KMS-11 (cell line): ENCODE data around the gene SERPINA9.
"Not testable (repeated sequence)": the region's sequence is repeated elsewhere in the genome, so short reads cannot be mapped to it uniquely, and the experiment has no call there.

Experiments used
- H2AFZ ChIP-seq: fragments of 200-600 bp; sonication (generic); 2 replicates; pipeline ENCODE4 v1.6.1; 2016; ENCODE audit warnings: antibody characterized with exemption, mixed run types, low read depth
- H3K27ac ChIP-seq: fragments of 200-600 bp; sonication (generic); 2 replicates; pipeline ENCODE4 v1.6.1; 2016; ENCODE audit warnings: mild to moderate bottlenecking, mixed run types
- H3K27me3 ChIP-seq: fragments of 200-600 bp; sonication (generic); 2 replicates; pipeline ENCODE4 v1.6.1; 2017; ENCODE audit warnings: mild to moderate bottlenecking, low read depth, mixed run types, moderate library complexity; ENCODE audit not compliant: insufficient read depth
- H3K36me3 ChIP-seq: fragments of 200-600 bp; sonication (generic); 2 replicates; pipeline ENCODE4 v1.6.1; 2017; ENCODE audit warnings: mild to moderate bottlenecking, mixed run types; ENCODE audit not compliant: insufficient read depth
- H3K4me1 ChIP-seq: fragments of 200-600 bp; sonication (generic); 2 replicates; pipeline ENCODE4 v1.6.1; 2016; ENCODE audit warnings: mild to moderate bottlenecking, low read depth, mixed run types; ENCODE audit not compliant: poor library complexity, severe bottlenecking
- H3K4me2 ChIP-seq: fragments of 200-600 bp; sonication (generic); 2 replicates; pipeline ENCODE4 v1.7.0; 2016; ENCODE audit warnings: mild to moderate bottlenecking, mixed run types
- H3K4me3 ChIP-seq: fragments of 200-600 bp; sonication (generic); IDR thresholded peaks from 2 replicates; pipeline ENCODE4 v1.6.1; 2017; ENCODE audit warnings: low read depth, low read length, mixed read lengths; ENCODE audit not compliant: insufficient read depth
- H3K79me2 ChIP-seq: fragments of 200-600 bp; sonication (generic); 2 replicates; pipeline ENCODE4 v1.6.1; 2016; ENCODE audit warnings: low read depth, mixed run types; ENCODE audit not compliant: insufficient read depth
- H3K9ac ChIP-seq: fragments of 200-600 bp; sonication (generic); 2 replicates; pipeline ENCODE4 v1.6.1; 2016; ENCODE audit warnings: mild to moderate bottlenecking, mixed run types
- H4K20me1 ChIP-seq: fragments of 200-600 bp; sonication (generic); 2 replicates; pipeline ENCODE4 v1.6.1; 2016; ENCODE audit warnings: mild to moderate bottlenecking, mixed run types; ENCODE audit not compliant: insufficient read depth
- CTCF ChIP-seq: fragments of 200-600 bp; sonication (generic); conservative IDR thresholded peaks from 2 replicates; pipeline ENCODE4 v1.6.1; 2017; ENCODE audit warnings: low read depth, mild to moderate bottlenecking, antibody characterized with exemption, low read length, moderate library complexity, mixed read lengths

The SERPINA9 gene

DNA sequence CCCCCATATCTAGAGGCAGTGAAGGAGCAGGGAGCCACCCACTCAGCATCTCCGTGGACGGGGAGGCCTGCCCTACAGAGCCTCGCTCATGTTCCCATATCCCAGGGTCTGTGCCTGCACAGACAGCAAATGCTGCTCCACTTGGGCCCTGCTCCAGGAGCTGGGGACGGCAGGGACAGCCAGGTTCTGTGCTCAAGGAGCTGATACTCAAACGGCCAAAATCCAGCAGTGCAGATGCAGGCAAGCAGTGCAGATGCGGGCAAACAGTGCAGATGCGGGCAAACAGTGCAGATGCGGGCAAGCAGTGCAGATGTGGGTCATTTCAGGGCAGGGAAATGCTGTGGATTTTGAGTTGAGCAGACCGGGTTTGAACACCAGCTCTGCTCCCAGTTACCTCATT lies 39.4 kb upstream of the SERPINA9 start:
- Histone ChIP-seq H3K36me3 (no peaks in the 10 kb centered on the region), H4K20me1 (no peaks in the 10 kb centered on the region), H3K4me3 (no peak overlapping the region), H3K4me1 (no peaks in the 10 kb centered on the region), H3K79me2 (no peaks in the 10 kb centered on the region), H3K9ac (no peak overlapping the region), H3K27ac (no peak overlapping the region), H3K27me3 (no peaks in the 10 kb centered on the region), H2AFZ (no peak overlapping the region), H3K4me2 (no peak overlapping the region)
- no peak for TF ChIP-seq CTCF

- Histone ChIP-seq H3K27me3 (no peaks in the 10 kb centered on the region), H3K4me1 (no peaks in the 10 kb centered on the region), H3K9ac (no peak overlapping the region), H2AFZ (no peak overlapping the region), H3K27ac (no peak overlapping the region), H3K4me2 (no peak overlapping the region), H3K79me2 (no peaks in the 10 kb centered on the region), H4K20me1 (no peaks in the 10 kb centered on the region), H3K36me3 (no peaks in the 10 kb centered on the region), H3K4me3 (no peak overlapping the region)
- no peak for TF ChIP-seq CTCF
Observed at GRCh38 chr14:94514351-94514750, 38.4 kb upstream of the SERPINA9 start.

DNA sequence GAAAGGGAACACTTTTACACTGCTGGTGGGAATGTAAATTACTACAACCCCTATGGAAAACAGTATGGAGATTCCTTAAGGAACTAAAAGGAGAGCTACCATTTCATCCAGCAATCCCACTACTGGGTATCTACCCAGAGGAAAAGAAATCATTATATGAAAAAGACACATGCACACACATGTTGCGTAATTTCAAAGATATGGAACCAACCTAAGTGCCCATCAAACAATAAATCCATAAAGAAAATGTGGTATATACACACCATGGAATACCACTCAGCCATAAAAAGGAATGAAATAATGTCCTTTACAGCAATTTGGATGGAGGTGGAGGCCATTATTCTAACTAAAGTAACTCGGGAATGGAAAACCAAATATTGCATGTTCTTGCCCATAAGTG lies 34.5 kb upstream of the SERPINA9 start:
- H2AFZ ChIP-seq, H4K20me1 ChIP-seq, H3K27me3 ChIP-seq, H3K79me2 ChIP-seq, H3K4me2 ChIP-seq, H3K9ac ChIP-seq, H3K4me3 ChIP-seq, H3K27ac ChIP-seq, H3K36me3 ChIP-seq, H3K4me1 ChIP-seq: not testable (repeated sequence)

DNA sequence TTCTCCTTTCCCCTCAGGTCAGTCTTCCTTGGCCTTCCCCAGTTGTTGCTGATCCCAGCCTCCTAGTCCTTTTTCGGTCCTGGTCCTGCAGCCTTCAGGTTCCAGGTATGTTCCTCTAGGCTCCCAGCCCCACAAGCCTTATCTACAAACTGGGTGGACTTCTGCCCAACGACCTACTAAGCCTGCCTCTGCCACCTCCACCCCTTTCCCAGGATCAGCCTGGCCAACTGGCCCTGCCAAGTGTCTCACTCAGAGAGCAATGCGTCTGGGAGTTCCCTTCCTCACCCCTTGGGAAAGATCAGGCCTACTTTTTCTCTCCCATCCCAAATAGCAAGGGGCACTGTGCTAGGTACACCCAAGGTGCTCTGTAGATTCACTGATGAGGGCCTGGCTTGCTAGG lies 33.4 kb upstream of the SERPINA9 start, which contains the start of gene SERPINA12:
Gene SERPINA12 (minus strand): TSS at position 114 of the 400 bp plus-strand sequence. CDS start 11,072 bp downstream, outside the sequence.
- H3K27me3 ChIP-seq = no peaks in the 10 kb centered on the region
- H3K27ac ChIP-seq = no peak within 1 kb of the TSS
- H4K20me1 ChIP-seq = no peaks in the 10 kb centered on the region
- no peaks in the 10 kb centered on the region for H3K4me1 ChIP-seq
- H3K4me3 ChIP-seq = no peak within 1 kb of the TSS
- TF ChIP-seq CTCF = no peak
- no peaks in the 10 kb centered on the region for H3K36me3 ChIP-seq
- H3K9ac ChIP-seq = no peak within 1 kb of the TSS
- H3K4me2 ChIP-seq = no peak within 1 kb of the TSS
- H2AFZ ChIP-seq = no peak within 1 kb of the TSS
- no peaks in the 10 kb centered on the region for H3K79me2 ChIP-seq

DNA sequence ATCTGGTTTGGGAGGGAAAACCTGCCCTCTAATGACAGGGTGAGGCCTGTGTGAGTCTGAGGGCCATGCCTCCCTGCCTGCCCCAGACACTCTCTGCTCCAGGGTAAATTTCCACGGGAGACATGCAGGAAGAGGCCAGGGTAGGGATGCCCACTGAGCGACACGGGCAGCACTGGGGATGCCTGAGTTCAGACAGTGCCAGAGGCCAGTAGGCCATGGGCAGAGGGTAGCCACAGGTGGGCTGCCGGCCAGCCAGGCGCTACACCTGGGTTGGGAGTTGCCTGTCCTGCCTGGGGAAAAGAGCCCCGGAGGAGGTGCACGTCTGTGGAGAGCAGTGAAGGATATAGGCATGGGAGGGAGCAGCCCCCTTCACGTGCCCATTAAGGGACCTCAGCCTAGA lies 29.6 kb upstream of the SERPINA9 start:
- Histone ChIP-seq H3K79me2 (no peaks in the 10 kb centered on the region), H3K27me3 (no peaks in the 10 kb centered on the region), H3K4me1 (no peaks in the 10 kb centered on the region), H2AFZ (no peak overlapping the region), H3K36me3 (no peaks in the 10 kb centered on the region), H3K9ac (no peak overlapping the region), H3K4me3 (no peak overlapping the region), H3K27ac (no peak overlapping the region), H3K4me2 (no peak overlapping the region), H4K20me1 (no peaks in the 10 kb centered on the region)
- no peak for TF ChIP-seq CTCF
